Lung (tissue), 12 donors: ENCODE data around the gene C12orf42. TPM values are rescaled to one million over a fixed set of nuclear protein-coding genes. Genes with fewer than 3 reads are reported as not detected.
"Not testable (repeated sequence)": the region's sequence is repeated elsewhere in the genome, so short reads cannot be mapped to it uniquely, and the experiment has no call there.

Experiments used
- ATAC-seq: fragments of 200-7000 bp; cut with Tn5 transposase; one replicate; pipeline ENCODE4 v1.9.1; 2020; ENCODE audit warnings: moderate number of reproducible peaks; ENCODE audit not compliant: insufficient read depth, low FRiP score
- DNase-seq, 3 donors: peaks; one replicate each; pipeline ENCODE4 v3.0.0-alpha.2; 2013 to 2017
- H3K27ac ChIP-seq, 2 donors: one replicate each; pipeline ENCODE4 v1.5.1; 2013; ENCODE audit warnings: mild to moderate bottlenecking in 2 of 2, moderate library complexity in 2 of 2, control low read depth in 1 of 2, inconsistent platforms in 1 of 2, low read depth in 1 of 2, low read length in 1 of 2
- H3K27me3 ChIP-seq, 3 donors: one replicate each; pipeline ENCODE4 v1.5.1; 2013; ENCODE audit warnings: low read length in 2 of 3; ENCODE audit not compliant: control insufficient read depth in 3 of 3, insufficient read depth in 3 of 3
- H3K36me3 ChIP-seq, 4 donors: one replicate each; pipeline ENCODE4 v1.5.1; 2013; ENCODE audit warnings: low read length in 4 of 4, mild to moderate bottlenecking in 1 of 4, moderate library complexity in 1 of 4; ENCODE audit not compliant: control insufficient read depth in 4 of 4, insufficient read depth in 4 of 4
- H3K4me1 ChIP-seq, 5 donors: one replicate each; pipeline ENCODE4 v1.5.1; 2013; ENCODE audit warnings: low read length in 5 of 5, mild to moderate bottlenecking in 2 of 5, moderate library complexity in 1 of 5; ENCODE audit not compliant: control insufficient read depth in 5 of 5, insufficient read depth in 5 of 5
- H3K4me3 ChIP-seq: one replicate; pipeline ENCODE4 v1.5.1; 2013; ENCODE audit warnings: mild to moderate bottlenecking, control low read depth, moderate library complexity
- H3K9ac ChIP-seq, 2 donors: one replicate each; pipeline ENCODE4 v1.5.1; 2013; ENCODE audit warnings: low read length in 2 of 2, control low read depth in 1 of 2; ENCODE audit not compliant: insufficient read depth in 1 of 2
- H3K9me3 ChIP-seq, 4 donors: one replicate each; pipeline ENCODE4 v1.5.1; 2013; ENCODE audit warnings: low read length in 3 of 4, mild to moderate bottlenecking in 1 of 4, moderate library complexity in 1 of 4; ENCODE audit not compliant: control insufficient read depth in 4 of 4, insufficient read depth in 3 of 4
- CTCF ChIP-seq: IDR thresholded peaks from 2 replicates; pipeline ENCODE4 v1.5.1; 2012; ENCODE audit warnings: mild to moderate bottlenecking; ENCODE audit errors: control extremely low read depth, extremely low read depth
- WGBS, 2 donors: extraction: QIAGEN DNeasy Blood & Tissue Kit; methylation state at CpG; one replicate each; pipeline ENCODE4 v1.1.7; 2013; 5-methylcytosine and 5-hydroxymethylcytosine counted together
- polyA plus RNA-seq, 2 donors: library from polyadenylated mRNA; stranded (reverse); fragments of 200-250 nt; gene quantifications; one replicate each; pipeline ENCODE4 v1.2.1, GENCODE V29; 2013
- total RNA-seq, 2 donors: library from RNA; depleted of rRNA in 1 of 2; stranded (reverse); fragments of >200 nt in 1 of 2; gene quantifications; one replicate each; pipeline ENCODE4 v1.2.1, GENCODE V29; 2014 to 2021
- donor health status: control.
- donor health status: control.
- donor health status: Bipolar disorder and iron deficiency.
- donor health status: healthy.
- donor health status: DM: yes; HTN: yes; CAD: no.

The C12orf42 gene
- total and polyA plus RNA-seq, 4 donors, result 0.03 TPM; not detected in 3

- not testable (repeated sequence) for H3K9ac ChIP-seq, H3K27me3 ChIP-seq, H3K27ac ChIP-seq, H3K9me3 ChIP-seq, DNase-seq, H3K36me3 ChIP-seq, H3K4me1 ChIP-seq, ATAC-seq, H3K4me3 ChIP-seq
- 52 to 63% methylated on average over 9 of the region's 9 CpGs for WGBS, 2 donors
Measured at GRCh38 chr12:103424849-103425586, 70.8 kb downstream of the C12orf42 start.

- H3K9ac ChIP-seq, result no peak overlapping the region
- H3K4me3 ChIP-seq, result no peak overlapping the region
- no peak for TF ChIP-seq CTCF
- ATAC-seq (no peak), DNase-seq (no peak)
- no peaks in the 10 kb centered on the region for H3K36me3 ChIP-seq
- no peaks in the 10 kb centered on the region for H3K27me3 ChIP-seq
- WGBS, 2 donors, result 82 to 84% methylated on average over 2 of the region's 2 CpGs
- H3K27ac ChIP-seq, result no peak overlapping the region
- peaks cover 0 to 1% (median 0%) of the 10 kb centered on the region in 4 donors for H3K9me3 ChIP-seq
- H3K4me1 ChIP-seq, result no peaks in the 10 kb centered on the region
Measured at GRCh38 chr12:103423516-103423910, 72.3 kb downstream of the C12orf42 start.

GRCh38 chr12:103422746-103423515 lies 72.8 kb downstream of the C12orf42 start:
- peaks cover 0 to 1% (median 0%) of the 10 kb centered on the region in 4 donors for H3K9me3 ChIP-seq
- H3K27me3 ChIP-seq, result no peaks in the 10 kb centered on the region
- H3K4me3 ChIP-seq, result no peak overlapping the region
- no peak overlapping the region for H3K9ac ChIP-seq
- H3K27ac ChIP-seq, result no peak overlapping the region
- no peak for DNase-seq
- TF ChIP-seq CTCF, result no peak
- no peaks in the 10 kb centered on the region for H3K4me1 ChIP-seq
- no peak for ATAC-seq
- WGBS, 2 donors, result 53 to 60% methylated on average over 4 of the region's 4 CpGs
- H3K36me3 ChIP-seq, result no peaks in the 10 kb centered on the region

- H3K4me1 ChIP-seq, result no peaks in the 10 kb centered on the region
- no peak for DNase-seq
- WGBS, 2 donors, result 72 to 77% methylated on average over 4 of the region's 4 CpGs
- TF ChIP-seq CTCF, result no peak
- H3K36me3 ChIP-seq, result no peaks in the 10 kb centered on the region
- H3K27ac ChIP-seq, result no peak overlapping the region
- H3K9me3 ChIP-seq, result peaks cover 0 to 1% (median 0%) of the 10 kb centered on the region in 4 donors
- H3K9ac ChIP-seq, result no peak overlapping the region
- H3K27me3 ChIP-seq, result no peaks in the 10 kb centered on the region
- ATAC-seq, result no peak
- no peak overlapping the region for H3K4me3 ChIP-seq
Measured at GRCh38 chr12:103422328-103422727, 73.4 kb downstream of the C12orf42 start.
